CD4-positive, alpha-beta memory T cell (primary cell): ENCODE measurements around the gene RGS3. TPM values are rescaled to one million over a fixed set of nuclear protein-coding genes. Genes with fewer than 3 reads are reported as not detected.
"Not testable (repeated sequence)": the region's sequence is repeated elsewhere in the genome, so short reads cannot be mapped to it uniquely, and the experiment has no call there.

ENCODE experiments used
- CTCF ChIA-PET: fragments of 350-600 bp; sonication (Branson Sonifier 250); formaldehyde crosslinking; loops from one replicate; lab custom pipeline; 2021; ENCODE audit warnings: inconsistent platforms; ENCODE audit not compliant: partially characterized antibody; lab: Charles Lee
- POLR2A ChIA-PET: fragments of 350-600 bp; sonication (Branson Sonifier 250); formaldehyde crosslinking; loops from one replicate; lab custom pipeline; 2021; ENCODE audit not compliant: partially characterized antibody; lab: Charles Lee
- DNase-seq, 5 donors: peaks; one replicate each; pipeline versions ENCODE4 v3.0.0 to v3.0.0-alpha.2; 2020 to 2022; ENCODE audit warnings: mixed read lengths in 1 of 5
- H3K27ac ChIP-seq: one replicate; pipeline ENCODE4 v1.7.0; 2013; ENCODE audit warnings: low read depth, low read length
- H3K27me3 ChIP-seq: 2 replicates; pipeline ENCODE4 v1.7.0; 2013; ENCODE audit warnings: mild to moderate bottlenecking, low read length, moderate library complexity; ENCODE audit not compliant: insufficient read depth
- H3K36me3 ChIP-seq: 2 replicates; pipeline ENCODE4 v1.7.0; 2013; ENCODE audit warnings: mild to moderate bottlenecking, low read length, moderate library complexity; ENCODE audit not compliant: insufficient read depth
- H3K4me1 ChIP-seq: 2 replicates; pipeline ENCODE4 v1.7.0; 2013; ENCODE audit warnings: mild to moderate bottlenecking, low read length, moderate library complexity; ENCODE audit not compliant: insufficient read depth
- H3K4me3 ChIP-seq, 2 donors: one replicate each; pipeline ENCODE4 v1.7.0; 2013; ENCODE audit warnings: low read length in 2 of 2, mild to moderate bottlenecking in 1 of 2
- H3K9me3 ChIP-seq, 2 donors: one replicate each; pipeline ENCODE4 v1.7.0; 2013; ENCODE audit warnings: low read length in 2 of 2, control low read depth in 1 of 2; ENCODE audit not compliant: control insufficient read depth in 1 of 2
- H3K27ac Mint-ChIP-seq, 7 donors: one replicate each; pipeline ENCODE4 v1.8.0; 2020 to 2021; ENCODE audit warnings: mixed read lengths in 7 of 7, mild to moderate bottlenecking in 6 of 7, inconsistent platforms in 3 of 7, moderate library complexity in 3 of 7
- H3K27me3 Mint-ChIP-seq, 2 donors: one replicate each; pipeline ENCODE4 v1.8.0; 2020 to 2021; ENCODE audit warnings: mixed read lengths in 2 of 2
- H3K36me3 Mint-ChIP-seq, 2 donors: one replicate each; pipeline ENCODE4 v1.8.0; 2020 to 2021; ENCODE audit warnings: mixed read lengths in 2 of 2, inconsistent platforms in 1 of 2, mild to moderate bottlenecking in 1 of 2
- H3K4me1 Mint-ChIP-seq, 4 donors: one replicate each; pipeline ENCODE4 v1.8.0; 2020 to 2021; ENCODE audit warnings: mixed read lengths in 4 of 4, mild to moderate bottlenecking in 1 of 4
- H3K4me3 Mint-ChIP-seq, 8 donors: one replicate each; pipeline ENCODE4 v1.8.0; 2020 to 2021; ENCODE audit warnings: mixed read lengths in 8 of 8, mild to moderate bottlenecking in 7 of 8, moderate library complexity in 6 of 8, inconsistent platforms in 3 of 8
- H3K9me3 Mint-ChIP-seq, 8 donors: one replicate each; pipeline ENCODE4 v1.8.0; 2020 to 2021; ENCODE audit warnings: mixed read lengths in 8 of 8, mild to moderate bottlenecking in 5 of 8, inconsistent platforms in 3 of 8, moderate library complexity in 1 of 8
- intact Hi-C: fragments of 100-400 bp; cut with micrococcal nuclease; formaldehyde crosslinking; loops from one replicate; pipeline ENCODE4 v1.15.1; 2023
- polyA plus RNA-seq, 2 donors: library from polyadenylated mRNA; unstranded; fragments of 300-500 nt; fragmentation: Illumina TruSeq; gene quantifications; one replicate each; pipeline ENCODE4 v1.2.3, GENCODE V29; 2021
- total RNA-seq, 2 experiments: library from RNA; stranded (reverse); gene quantifications; one replicate each; pipeline ENCODE4 v1.2.3, GENCODE V29; 2021

RGS3 gene
- total and polyA plus RNA-seq, 4 experiments from 2014 or later, result 3.4 to 23.2 (median 18.0) TPM

- no peak overlapping the region for H3K4me3 ChIP-seq
- CTCF ChIA-PET, result interaction anchor here (1.3 kb wide), 1 partner anchor 163 kb away, joined by 3 read pairs; no protein-coding TSS in a partner anchor
- peaks cover 3 to 5% of the 10 kb centered on the region in 2 donors for H3K27me3 Mint-ChIP-seq
- no peak overlapping the region for H3K27ac Mint-ChIP-seq
- H3K9me3 ChIP-seq, result no peaks in the 10 kb centered on the region
- H3K27ac ChIP-seq, result no peak overlapping the region
- H3K4me3 Mint-ChIP-seq, result no peak overlapping the region
- no peak for DNase-seq
- intact Hi-C loops, result no loop called here
- no peaks in the 10 kb centered on the region for H3K36me3 ChIP-seq
- H3K4me1 Mint-ChIP-seq, result no peaks in the 10 kb centered on the region
- no peaks in the 10 kb centered on the region for H3K36me3 Mint-ChIP-seq
- POLR2A ChIA-PET, result no interaction called here
- H3K27me3 ChIP-seq, result no peaks in the 10 kb centered on the region
- no peaks in the 10 kb centered on the region for H3K9me3 Mint-ChIP-seq
- no peaks in the 10 kb centered on the region for H3K4me1 ChIP-seq
Observed at GRCh38 chr9:113428062-113428615, 35.4 kb upstream of the RGS3 start.

DNA sequence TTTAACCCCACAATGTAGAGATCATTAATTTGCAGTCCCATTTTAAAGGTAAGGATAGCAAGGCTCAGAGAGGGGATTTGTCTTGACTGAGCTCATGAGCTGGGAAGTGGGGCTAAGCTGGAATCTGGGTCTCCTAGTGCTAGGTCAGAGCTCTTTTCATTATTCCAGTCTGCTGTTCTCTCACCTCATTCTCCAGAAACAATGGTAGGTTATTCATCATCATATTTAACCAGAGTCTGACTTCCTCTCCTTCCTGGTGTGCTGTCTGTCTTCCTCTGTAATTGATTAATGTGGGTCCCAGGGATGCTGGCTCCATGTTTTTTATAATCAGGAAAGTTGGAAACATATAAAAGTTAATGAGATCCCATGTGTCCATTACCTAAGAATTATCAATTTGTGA lies 32.3 kb upstream of the RGS3 start:
- ChIA-PET CTCF (interaction anchor here (1.1 kb wide), 2 partner anchors 159 to 227 kb away, joined by 3 to 4 read pairs; no protein-coding TSS in a partner anchor), POLR2A (no interaction called here)
- no peak overlapping the region for H3K27ac ChIP-seq
- Mint-ChIP-seq H3K4me3 (no peak overlapping the region), H3K4me1 (no peaks in the 10 kb centered on the region), H3K9me3 (no peaks in the 10 kb centered on the region), H3K27ac (no peak overlapping the region), H3K27me3 (peaks cover 0 to 3% of the 10 kb centered on the region in 2 donors), H3K36me3 (no peaks in the 10 kb centered on the region)
- no peak overlapping the region for H3K4me3 ChIP-seq
- intact Hi-C loops, result no loop called here
- no peaks in the 10 kb centered on the region for H3K36me3 ChIP-seq
- no peaks in the 10 kb centered on the region for H3K4me1 ChIP-seq
- H3K9me3 ChIP-seq, result no peaks in the 10 kb centered on the region
- DNase-seq, result no peak
- H3K27me3 ChIP-seq, result no peaks in the 10 kb centered on the region

DNA sequence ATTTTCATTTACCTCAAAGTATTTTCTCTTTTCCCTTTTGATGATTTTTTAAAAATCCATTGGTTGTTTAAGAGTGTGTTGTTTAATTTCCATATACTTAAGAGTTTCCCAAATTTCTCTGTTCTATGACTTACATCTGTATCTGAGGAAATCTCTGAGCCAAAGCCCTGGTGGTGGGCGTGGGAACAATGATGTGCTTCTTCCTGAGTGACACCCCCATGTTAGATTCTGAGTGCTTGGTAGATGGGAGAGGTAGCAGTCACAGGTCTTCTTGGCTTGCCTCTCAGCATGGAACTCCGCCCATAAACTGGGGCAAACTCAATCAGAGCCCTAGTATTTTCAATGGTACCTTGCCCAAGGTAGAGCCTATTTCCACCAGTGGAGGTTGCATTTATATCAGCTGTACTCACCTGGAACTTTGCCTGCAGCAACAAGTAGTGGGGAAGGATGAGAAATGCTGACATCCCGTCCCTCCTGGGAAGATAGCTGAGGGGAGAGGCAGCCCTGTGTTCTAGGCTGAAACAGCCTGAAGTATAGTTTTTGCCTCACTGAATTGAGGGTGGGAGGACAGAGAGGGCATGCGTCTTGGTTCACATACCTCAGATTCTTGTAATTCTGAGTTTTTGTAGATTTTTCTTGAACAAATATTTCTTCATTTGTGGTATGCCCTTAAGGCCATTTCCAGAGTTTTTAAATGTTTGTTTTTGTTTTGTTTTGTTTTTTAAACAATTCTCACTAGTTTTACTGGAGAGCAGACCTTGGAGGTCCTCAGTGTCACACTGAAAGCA lies 26.6 kb upstream of the RGS3 start:
- intact Hi-C loops, result no loop called here
- Mint-ChIP-seq H3K27me3 (no peaks in the 10 kb centered on the region), H3K27ac (peak overlapping the region in 1 of 7 donors; percentile 11), H3K4me1 (no peaks in the 10 kb centered on the region), H3K9me3 (peaks cover 0 to 3% (median 0%) of the 10 kb centered on the region in 8 donors), H3K36me3 (no peaks in the 10 kb centered on the region), H3K4me3 (no peak overlapping the region)
- Histone ChIP-seq H3K36me3 (no peaks in the 10 kb centered on the region), H3K9me3 (no peaks in the 10 kb centered on the region), H3K4me3 (no peak overlapping the region), H3K27ac (no peak overlapping the region), H3K27me3 (no peaks in the 10 kb centered on the region), H3K4me1 (no peaks in the 10 kb centered on the region)
- CTCF ChIA-PET, result no interaction called here
- POLR2A ChIA-PET, result no interaction called here
- DNase-seq, result no peak

DNA sequence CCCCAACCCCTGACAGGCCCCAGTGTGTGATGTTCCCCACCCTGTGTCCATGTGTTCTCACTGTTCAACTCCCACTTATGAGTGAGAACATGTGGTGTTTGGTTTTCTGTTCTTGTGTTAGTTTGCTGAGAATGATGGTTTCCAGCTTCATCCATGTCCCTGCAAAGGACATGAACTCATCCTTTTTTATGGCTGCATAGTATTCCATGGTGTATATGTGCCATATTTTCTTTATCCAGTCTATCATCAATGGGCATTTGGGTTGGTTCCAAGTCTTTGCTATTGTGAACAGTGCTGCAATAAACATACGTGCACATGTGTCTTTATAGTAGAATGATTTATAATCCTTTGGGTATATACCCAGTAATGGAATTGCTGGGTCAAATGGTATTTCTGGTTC lies 25.8 kb upstream of the RGS3 start:
- H3K27ac ChIP-seq, H3K4me1 ChIP-seq, intact Hi-C loops, H3K36me3 Mint-ChIP-seq, H3K4me3 ChIP-seq, H3K4me3 Mint-ChIP-seq, DNase-seq, H3K27me3 Mint-ChIP-seq, H3K9me3 ChIP-seq, H3K36me3 ChIP-seq, CTCF ChIA-PET, H3K4me1 Mint-ChIP-seq, H3K27ac Mint-ChIP-seq, H3K9me3 Mint-ChIP-seq, POLR2A ChIA-PET, H3K27me3 ChIP-seq: not testable (repeated sequence)

DNA sequence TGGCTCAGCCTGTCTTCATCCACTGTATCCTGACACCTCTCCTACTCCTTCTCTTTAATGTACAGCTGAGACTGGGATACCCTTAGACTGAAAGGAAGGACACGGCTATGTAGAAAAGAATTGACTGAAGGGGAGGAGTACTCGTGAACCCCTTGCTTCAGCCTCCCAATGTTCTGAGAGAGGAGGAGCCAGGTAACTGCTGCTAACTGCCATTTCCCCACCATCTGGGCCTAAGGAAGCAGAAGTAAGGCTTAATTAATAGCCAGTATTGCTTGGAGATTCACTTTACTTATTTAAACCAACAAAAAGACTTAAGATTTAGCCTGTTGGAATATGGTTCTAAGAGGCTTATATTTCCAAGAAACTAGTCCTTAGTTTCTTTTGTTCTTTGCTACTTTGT lies 18.8 kb upstream of the RGS3 start:
- H3K4me1 Mint-ChIP-seq, result peaks cover 0 to 1% (median 0%) of the 10 kb centered on the region in 4 donors
- no peak for DNase-seq
- H3K4me3 ChIP-seq, result no peak overlapping the region
- H3K9me3 ChIP-seq, result no peaks in the 10 kb centered on the region
- H3K27me3 ChIP-seq, result no peaks in the 10 kb centered on the region
- intact Hi-C loops, result no loop called here
- no peak overlapping the region for H3K27ac ChIP-seq
- H3K4me3 Mint-ChIP-seq, result no peak overlapping the region
- no peaks in the 10 kb centered on the region for H3K4me1 ChIP-seq
- no peak overlapping the region for H3K27ac Mint-ChIP-seq
- no peaks in the 10 kb centered on the region for H3K9me3 Mint-ChIP-seq
- no peaks in the 10 kb centered on the region for H3K27me3 Mint-ChIP-seq
- H3K36me3 ChIP-seq, result no peaks in the 10 kb centered on the region
- ChIA-PET CTCF (interaction anchor here (1.1 to 10.1 kb wide), 6 partner anchors 73 to 213 kb away, joined by 3 to 322 read pairs (median 12); no protein-coding TSS in a partner anchor), POLR2A (no interaction called here)
- no peaks in the 10 kb centered on the region for H3K36me3 Mint-ChIP-seq

- Mint-ChIP-seq H3K4me1 (peaks cover 0 to 1% (median 0%) of the 10 kb centered on the region in 4 donors), H3K9me3 (no peaks in the 10 kb centered on the region), H3K27ac (no peak overlapping the region), H3K27me3 (no peaks in the 10 kb centered on the region), H3K36me3 (no peaks in the 10 kb centered on the region), H3K4me3 (no peak overlapping the region)
- intact Hi-C loops, result loop anchor here (2.0 kb wide), 4 partner anchors 46 to 212 kb away; partner anchors contain the start of gene ALAD
- Histone ChIP-seq H3K4me3 (no peak overlapping the region), H3K27me3 (no peaks in the 10 kb centered on the region), H3K4me1 (no peaks in the 10 kb centered on the region), H3K36me3 (no peaks in the 10 kb centered on the region), H3K9me3 (no peaks in the 10 kb centered on the region), H3K27ac (no peak overlapping the region)
- CTCF ChIA-PET, result interaction anchor here (0.6 to 10.1 kb wide), 33 partner anchors 8 to 220 kb away, joined by 3 to 322 read pairs (median 4); partner anchors contain the start of genes ALAD, C9orf43, HDHD3 and POLE3
- POLR2A ChIA-PET, result interaction anchor here (1.3 to 3.9 kb wide), 6 partner anchors 133 to 212 kb away, joined by 3 to 16 read pairs (median 8); no protein-coding TSS in a partner anchor
- DNase-seq, result peak in 4 of 5 donors; percentile 38 to 53 (median 43)
Observed at GRCh38 chr9:113446323-113446740, 17.2 kb upstream of the RGS3 start.

DNA sequence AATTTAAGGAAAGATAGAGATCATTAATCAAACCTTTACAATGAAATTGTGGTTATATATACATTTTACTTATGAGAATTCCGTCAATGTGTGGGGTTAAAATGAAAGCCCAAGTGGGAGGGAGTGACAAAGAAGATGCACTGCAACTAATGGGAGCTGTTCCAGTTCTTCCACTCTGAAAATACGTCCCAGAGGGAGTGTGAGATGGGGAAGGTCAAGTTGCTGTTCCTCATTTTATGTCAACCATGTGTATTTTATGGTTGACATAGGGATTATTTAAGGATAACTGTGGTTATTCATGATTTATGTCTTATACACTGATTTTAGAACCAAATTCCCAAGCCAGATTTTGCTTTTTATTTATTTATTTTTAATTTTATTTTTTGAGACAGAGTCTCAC lies 14.2 kb upstream of the RGS3 start:
- POLR2A ChIA-PET, result no interaction called here
- Mint-ChIP-seq H3K27ac (no peak overlapping the region), H3K27me3 (no peaks in the 10 kb centered on the region)

More for the DNA sequence above, 14.2 kb upstream of the RGS3 start:
- no peak for DNase-seq
- Mint-ChIP-seq H3K9me3 (no peaks in the 10 kb centered on the region), H3K36me3 (no peaks in the 10 kb centered on the region), H3K4me1 (peaks cover 0 to 1% (median 0%) of the 10 kb centered on the region in 4 donors), H3K4me3 (no peak overlapping the region)
- Histone ChIP-seq H3K4me3 (no peak overlapping the region), H3K27ac (no peak overlapping the region), H3K27me3 (no peaks in the 10 kb centered on the region), H3K36me3 (no peaks in the 10 kb centered on the region), H3K9me3 (no peaks in the 10 kb centered on the region), H3K4me1 (no peaks in the 10 kb centered on the region)
- intact Hi-C loops, result no loop called here
- CTCF ChIA-PET, result interaction anchor here (8.3 to 10.1 kb wide), 2 partner anchors 136 to 206 kb away, joined by 246 to 322 read pairs; no protein-coding TSS in a partner anchor
